Hematopoietic multipotent progenitor cell treated with erythropoietin and hydrocortisone succinate and interleukin-3 and kit ligand, for 17 days (in vitro differentiated cells): ENCODE results near the gene HEATR1.
"Not testable (repeated sequence)": the region's sequence is repeated elsewhere in the genome, so short reads cannot be mapped to it uniquely, and the experiment has no call there.

ENCODE experiments used
- DNase-seq: peaks from one replicate; pipeline ENCODE4 v3.0.0-alpha.2; 2015; ENCODE audit warnings: low spot score

The HEATR1 gene

GRCh38 chr1:236581528-236581927, 22.8 kb downstream of the HEATR1 start:
- no peak for DNase-seq

DNA sequence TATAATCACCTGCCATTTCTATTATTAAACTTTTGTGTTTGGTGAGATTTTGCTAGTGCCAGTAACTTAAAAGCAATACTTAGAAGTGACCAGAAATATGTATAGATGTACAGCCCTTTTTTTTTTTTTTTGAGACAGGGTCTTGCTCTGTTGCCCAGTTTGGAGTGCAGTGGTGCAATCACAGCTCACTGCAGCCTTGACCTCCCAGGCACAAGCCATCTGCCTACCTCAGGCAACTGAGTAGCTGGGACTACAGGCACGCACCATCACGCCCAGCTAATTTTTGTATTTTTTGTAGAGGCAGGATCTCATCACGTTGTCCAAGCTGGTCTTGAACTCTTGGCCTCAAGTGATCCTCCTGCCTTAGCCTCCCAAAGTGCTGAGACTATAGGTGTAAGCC, 23.9 kb downstream of the HEATR1 start:
- DNase-seq = not testable (repeated sequence)

DNA sequence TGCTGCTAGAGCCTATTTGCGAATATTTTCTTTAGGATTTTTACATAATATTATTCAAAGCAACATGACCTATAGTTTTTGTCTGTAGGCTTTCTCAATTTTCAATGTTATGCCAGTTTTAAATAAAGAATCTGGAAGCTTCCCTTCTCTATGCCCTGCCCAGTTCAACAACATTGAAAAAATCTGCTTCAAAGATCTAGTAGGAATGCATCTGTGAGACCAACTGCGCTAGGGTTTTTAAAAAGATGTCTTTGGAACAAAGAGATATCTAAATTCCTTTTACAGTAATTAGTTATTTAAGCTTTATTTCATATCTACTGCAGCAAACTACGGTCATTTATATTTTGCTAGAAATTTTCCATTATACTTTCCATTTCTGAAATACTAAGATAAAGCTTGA, 25.7 kb downstream of the HEATR1 start:
- DNase-seq = no peak

DNA sequence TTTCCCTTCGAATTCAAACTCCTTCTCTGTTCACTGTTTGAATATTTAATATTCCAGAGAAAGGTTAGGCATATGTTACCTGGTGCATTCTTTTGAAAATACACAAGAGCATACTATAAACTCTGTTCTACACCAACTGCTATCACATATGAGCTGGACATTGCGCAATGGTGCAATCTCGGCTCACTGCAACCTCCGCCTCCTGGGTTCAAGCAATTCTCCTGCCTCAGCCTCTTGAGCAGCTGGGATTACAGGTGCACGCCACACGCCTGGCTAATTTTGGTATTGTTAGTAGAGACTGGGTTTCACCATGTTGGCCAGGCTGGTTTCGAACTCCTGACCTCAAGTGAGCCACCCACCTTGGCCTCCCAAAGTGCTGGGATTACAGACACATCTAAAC, 27.3 kb downstream of the HEATR1 start:
- not testable (repeated sequence) for DNase-seq

DNA sequence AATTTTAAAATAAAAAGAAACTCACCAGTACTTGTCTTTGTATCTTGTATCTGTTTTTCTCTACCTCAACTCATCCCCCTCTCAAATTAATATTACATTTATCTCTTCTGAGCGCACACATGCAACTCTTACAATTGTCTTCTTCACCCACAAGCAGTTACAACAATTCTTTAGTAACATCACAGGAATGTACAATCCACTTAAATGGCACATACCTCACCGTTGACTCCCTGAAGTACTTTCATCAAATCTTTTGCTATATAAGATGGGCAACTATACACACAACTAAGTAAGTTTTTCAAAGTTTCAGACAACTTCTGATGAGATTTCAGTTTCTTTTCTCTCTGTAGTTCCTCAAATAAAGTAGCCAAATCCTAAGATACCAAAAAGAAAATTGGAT, 28.3 kb downstream of the HEATR1 start:
- DNase-seq = no peak

DNA sequence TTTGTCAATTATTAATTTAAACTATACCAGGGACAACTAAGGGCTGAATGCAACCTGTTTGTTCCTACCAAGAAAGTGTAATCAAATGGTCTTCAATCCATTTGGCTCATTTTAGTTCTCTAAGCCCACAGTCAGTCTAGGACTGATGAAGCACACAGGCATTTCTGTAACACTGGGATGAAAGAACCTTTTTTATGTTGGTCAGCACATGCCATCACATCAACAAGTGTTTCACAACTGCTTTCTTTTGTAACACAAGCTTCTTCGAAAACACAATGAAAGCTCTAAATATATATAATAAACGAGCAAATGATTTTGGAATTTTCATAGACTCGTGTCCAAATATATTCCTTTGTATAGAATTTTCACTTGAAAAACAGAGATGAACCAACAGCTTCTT, 28.8 kb downstream of the HEATR1 start:
- DNase-seq = no peak

- peak; percentile 62 for DNase-seq
Observed at GRCh38 chr1:236568285-236568894, 35.9 kb downstream of the HEATR1 start.

- no peak for DNase-seq
Observed at GRCh38 chr1:236565530-236565929, 38.8 kb downstream of the HEATR1 start.

- DNase-seq = no peak
Observed at GRCh38 chr1:236561976-236562375, 42.3 kb downstream of the HEATR1 start.

DNA sequence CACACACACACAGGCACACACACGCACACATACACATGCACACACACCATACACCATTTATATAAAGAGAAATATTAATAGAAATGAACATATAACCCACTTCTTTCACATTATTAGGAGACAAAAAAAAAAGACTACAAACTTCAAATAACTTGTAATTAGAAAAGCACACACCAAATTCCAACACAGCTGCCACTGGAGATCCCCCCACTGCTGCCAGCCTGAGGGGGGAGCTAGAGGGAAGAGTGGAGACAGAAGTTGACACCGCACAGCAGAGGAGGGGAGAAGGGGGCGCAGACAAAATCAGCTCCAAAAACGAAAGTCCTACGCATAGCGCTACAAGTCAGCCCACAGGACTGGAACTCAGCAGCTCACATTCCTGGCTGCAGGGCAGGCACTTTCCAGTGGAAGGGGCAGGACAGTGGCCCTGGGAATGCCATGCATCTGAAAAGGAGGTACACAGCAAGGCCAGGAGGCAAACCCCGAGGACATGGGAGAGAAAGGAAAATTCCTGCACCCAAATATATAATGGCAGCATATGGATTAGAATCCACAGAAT, 44.0 kb downstream of the HEATR1 start:
- DNase-seq = no peak

DNA sequence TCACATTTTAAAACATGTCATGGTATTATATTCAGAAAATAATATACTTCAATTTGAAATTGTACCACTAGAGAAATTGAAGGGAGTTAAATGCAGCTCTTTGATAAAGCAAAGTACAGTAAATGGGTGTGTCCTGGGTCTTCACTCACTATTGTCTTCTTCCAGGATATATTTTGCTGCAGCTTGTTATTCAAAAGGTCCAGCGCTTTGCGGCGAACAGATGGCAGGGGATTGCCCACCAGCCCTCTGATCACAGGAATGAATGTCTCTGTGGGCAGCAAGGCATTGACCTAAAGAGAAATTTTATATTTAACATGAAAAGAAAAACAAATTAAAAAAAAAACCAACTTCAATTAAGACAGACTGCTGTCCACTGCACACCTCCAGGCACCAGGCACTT, 45.5 kb downstream of the HEATR1 start:
- no peak for DNase-seq

DNA sequence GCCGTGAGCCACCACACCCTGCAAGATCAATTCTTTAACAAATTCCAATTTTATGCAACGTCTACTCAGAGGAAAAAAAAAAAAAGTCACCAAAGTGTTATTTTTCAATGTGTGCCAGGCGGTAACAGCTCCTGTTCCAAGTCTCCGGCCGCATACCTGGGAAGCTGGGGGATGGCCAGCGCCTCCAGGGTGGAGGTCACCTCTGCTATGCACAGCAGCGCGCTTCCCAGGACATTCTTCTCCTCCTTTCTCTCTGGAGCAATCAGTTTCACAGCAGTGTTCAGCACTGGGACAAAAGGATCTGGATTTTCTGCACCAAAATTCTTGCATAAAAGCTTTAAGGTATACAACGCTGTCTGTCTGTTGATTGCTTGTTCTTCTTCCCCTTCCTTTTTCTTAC, 46.2 kb downstream of the HEATR1 start:
- no peak for DNase-seq

DNA sequence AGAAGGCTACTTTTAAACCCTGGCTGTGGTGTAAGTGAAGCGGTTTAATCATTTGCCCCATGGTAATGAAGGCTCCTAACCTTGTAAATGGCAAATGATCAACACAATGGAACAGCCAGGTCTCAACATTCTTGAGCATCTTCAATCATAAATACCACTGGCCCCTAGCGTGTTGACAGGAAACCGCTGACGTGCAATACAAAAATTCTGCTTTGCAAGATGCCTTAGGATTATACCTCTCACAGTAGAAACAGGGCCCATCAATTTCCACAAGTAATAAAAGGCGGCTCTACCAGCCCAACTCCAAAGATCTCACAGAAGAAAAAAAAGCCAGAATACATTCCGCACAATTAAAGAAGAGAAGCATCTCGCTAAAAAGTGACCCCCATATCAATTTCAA, 47.7 kb downstream of the HEATR1 start:
- DNase-seq = no peak

DNA sequence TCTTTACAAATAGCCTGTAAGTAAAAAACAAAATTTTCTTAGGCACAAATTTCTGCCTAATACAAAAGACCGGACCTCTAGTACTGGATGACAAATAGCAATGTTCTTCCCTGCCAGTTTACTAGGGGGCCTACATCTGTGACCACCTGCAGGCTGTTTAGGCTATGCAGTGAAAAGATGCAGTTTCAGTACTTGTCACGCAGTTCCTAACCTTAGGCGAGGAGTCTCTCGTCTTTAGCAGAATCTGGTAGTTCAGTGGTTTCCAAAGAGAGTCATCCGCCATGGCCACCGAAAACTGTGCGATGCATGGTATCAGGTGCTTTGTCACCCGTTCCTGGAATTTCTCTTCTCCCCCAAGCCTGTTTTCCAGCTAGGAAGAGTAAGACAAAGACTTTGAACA, 50.9 kb downstream of the HEATR1 start:
- no peak for DNase-seq

DNA sequence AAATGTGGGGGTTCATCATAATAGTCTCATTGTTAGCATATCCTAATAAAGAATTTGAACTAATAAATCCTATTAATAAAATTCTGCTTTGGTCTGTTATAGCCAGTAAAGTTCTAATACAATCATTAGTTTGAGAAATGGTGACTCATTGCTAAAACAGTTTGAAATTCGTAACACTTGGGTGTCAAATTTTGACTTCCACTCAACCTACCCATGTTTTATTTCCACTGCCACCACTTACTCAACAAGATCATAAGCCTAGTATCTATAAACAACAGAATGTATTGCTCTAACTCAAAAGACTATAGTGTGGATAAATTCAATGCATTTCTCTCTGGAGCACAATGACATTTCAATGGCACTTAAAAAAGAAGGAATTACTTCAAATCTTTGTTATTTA, 51.4 kb downstream of the HEATR1 start:
- no peak for DNase-seq

DNA sequence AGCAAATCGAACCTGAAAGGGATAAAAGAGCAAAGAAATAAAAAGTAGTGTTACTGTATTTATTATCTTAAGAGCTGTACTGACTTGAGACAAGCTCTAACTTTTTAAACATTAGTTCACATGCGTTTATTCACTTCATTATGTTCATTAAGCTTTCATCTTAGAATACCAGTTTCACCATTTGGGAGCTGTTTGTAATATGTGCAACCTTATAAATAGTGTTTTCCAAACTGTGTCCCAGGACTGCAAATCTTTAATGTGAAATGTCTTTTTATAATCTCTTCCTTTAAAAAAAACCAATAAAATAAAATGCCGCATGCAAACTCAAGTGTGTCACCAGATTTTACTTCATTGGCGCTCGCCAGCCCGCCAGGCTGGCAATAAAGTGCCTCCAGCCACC, 52.2 kb downstream of the HEATR1 start:
- no peak for DNase-seq

- DNase-seq = no peak
Observed at GRCh38 chr1:236550961-236551851, 53.1 kb downstream of the HEATR1 start.

DNA sequence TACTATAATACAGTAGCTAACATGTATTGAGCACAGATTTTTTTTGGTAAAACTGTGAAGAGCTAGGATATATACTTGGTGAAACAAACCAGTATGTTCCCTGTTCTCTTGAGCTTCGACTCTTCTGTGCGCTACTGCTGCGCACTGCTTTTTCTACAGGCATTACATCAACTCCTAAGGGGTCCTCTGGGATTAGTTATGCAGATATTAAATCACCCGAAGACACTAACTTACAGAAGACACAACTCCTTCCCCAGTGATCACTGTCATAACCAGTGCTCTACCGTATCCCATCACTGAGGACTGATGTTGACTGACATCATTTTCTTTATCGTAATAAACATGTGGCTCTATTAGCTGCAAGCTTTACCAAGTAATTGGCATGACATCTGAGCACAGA, 55.9 kb downstream of the HEATR1 start:
- DNase-seq = no peak

DNA sequence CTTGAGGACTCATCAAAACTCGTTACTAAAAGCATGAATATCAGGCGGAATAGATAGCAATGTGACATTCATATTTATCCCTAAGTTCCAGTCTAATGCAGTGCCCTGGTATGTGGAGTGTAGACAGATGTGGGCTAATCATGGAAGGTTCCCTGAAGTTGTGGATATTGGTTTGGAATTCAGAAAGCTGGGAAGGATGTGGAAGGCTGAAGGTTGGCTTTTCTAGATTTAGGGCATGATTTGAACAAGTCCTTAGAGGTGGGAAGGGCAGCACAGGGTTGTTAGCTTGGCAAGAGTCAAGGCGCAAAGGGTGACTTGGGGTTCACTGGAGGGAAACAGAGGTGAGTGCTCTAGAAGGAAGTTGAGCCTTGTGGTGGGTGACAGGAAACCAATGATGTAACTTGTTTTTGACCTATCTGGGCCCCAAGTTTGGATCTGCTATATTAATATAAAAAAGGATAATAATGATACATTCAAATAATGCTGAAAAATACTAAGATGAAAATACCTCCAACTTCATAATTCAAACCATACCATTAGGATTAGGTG, 58.6 kb downstream of the HEATR1 start:
- DNase-seq = no peak

DNA sequence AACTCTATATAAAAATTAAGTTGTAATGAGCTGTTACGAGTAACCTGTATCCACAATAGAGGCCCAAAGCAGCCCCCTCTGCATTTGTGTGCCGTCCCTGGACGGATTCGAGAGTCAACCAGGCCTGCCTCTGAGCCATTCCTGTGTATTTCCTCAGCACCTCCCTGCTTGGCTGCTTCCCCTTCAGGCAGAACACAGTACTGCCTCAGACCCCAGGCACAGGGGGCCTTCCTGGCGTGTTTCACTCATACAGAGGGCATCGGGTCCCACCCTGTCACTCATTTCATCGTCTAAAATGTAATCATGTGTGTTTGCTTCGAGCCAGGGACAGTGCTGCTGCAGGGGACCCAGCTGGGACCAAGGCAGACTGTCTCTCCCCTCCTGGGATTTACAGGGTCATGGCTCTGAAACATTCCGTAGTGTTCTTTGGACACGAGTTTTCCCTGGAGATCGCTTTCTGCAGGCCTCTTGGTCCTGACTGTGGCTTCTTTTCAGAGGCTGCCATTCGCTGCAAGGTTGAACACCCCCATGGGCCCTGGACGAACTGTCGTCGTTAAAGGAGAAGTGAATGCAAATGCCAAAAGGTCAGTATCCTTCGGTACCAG, 61.1 kb downstream of the HEATR1 start:
- DNase-seq = no peak

GRCh38 chr1:236541710-236542109, 62.6 kb downstream of the HEATR1 start:
- no peak for DNase-seq

GRCh38 chr1:236540813-236541465, 63.4 kb downstream of the HEATR1 start:
- no peak for DNase-seq
